Nephron progenitor cell (in vitro differentiated cells): ENCODE results near the gene SPON1.
A peak's percentile ranks its signal among the peaks of the same experiment; 100 is the strongest.

Experiments used
- DNase-seq: peaks from one replicate; pipeline ENCODE4 v3.0.0; 2021
- H3K27ac Mint-ChIP-seq: 2 replicates; pipeline ENCODE4 v1.8.0; 2021; ENCODE audit warnings: mild to moderate bottlenecking, moderate library complexity, mixed read lengths
- H3K27me3 Mint-ChIP-seq: 2 replicates; pipeline ENCODE4 v1.8.0; 2021; ENCODE audit warnings: mild to moderate bottlenecking, low read depth, mixed read lengths; ENCODE audit not compliant: poor library complexity
- H3K36me3 Mint-ChIP-seq: 2 replicates; pipeline ENCODE4 v1.8.0; 2021; ENCODE audit warnings: low read depth, mixed read lengths
- H3K4me1 Mint-ChIP-seq: 2 replicates; pipeline ENCODE4 v1.8.0; 2021; ENCODE audit warnings: mixed read lengths
- H3K4me3 Mint-ChIP-seq: 2 replicates; pipeline ENCODE4 v1.8.0; 2021; ENCODE audit warnings: mild to moderate bottlenecking, moderate library complexity, mixed read lengths
- H3K9me3 Mint-ChIP-seq: 2 replicates; pipeline ENCODE4 v1.8.0; 2021; ENCODE audit warnings: mild to moderate bottlenecking, moderate library complexity, mixed read lengths
- CTCF ChIP-seq: fragments of 200-600 bp; sonication (generic); IDR thresholded peaks from 2 replicates; pipeline ENCODE4 v1.5.0; 2021; ENCODE audit warnings: antibody characterized with exemption

SPON1 gene

GRCh38 chr11:14112721-14113120 is 150.2 kb downstream of the SPON1 start:
- Mint-ChIP-seq H3K4me3 (no peak overlapping the region), H3K9me3 (peaks cover 12% of the 10 kb centered on the region), H3K4me1 (peaks cover 26% of the 10 kb centered on the region), H3K27ac (peak overlapping the region; percentile 13), H3K36me3 (peaks cover 12% of the 10 kb centered on the region), H3K27me3 (no peaks in the 10 kb centered on the region)
- no peak for DNase-seq
- no peak for TF ChIP-seq CTCF

- no peak for DNase-seq
- H3K36me3 Mint-ChIP-seq: peaks cover 12% of the 10 kb centered on the region
- no peaks in the 10 kb centered on the region for H3K27me3 Mint-ChIP-seq
- H3K4me1 Mint-ChIP-seq: peaks cover 26% of the 10 kb centered on the region
- H3K27ac Mint-ChIP-seq: peak overlapping the region; percentile 85
- H3K4me3 Mint-ChIP-seq: no peak overlapping the region
- no peak for TF ChIP-seq CTCF
- peaks cover 12% of the 10 kb centered on the region for H3K9me3 Mint-ChIP-seq
Observed at GRCh38 chr11:14114269-14114668, 151.7 kb downstream of the SPON1 start.

GRCh38 chr11:14114786-14115185 is 152.3 kb downstream of the SPON1 start:
- Mint-ChIP-seq H3K4me3 (no peak overlapping the region), H3K27ac (peak overlapping the region; percentile 85), H3K4me1 (peaks cover 24% of the 10 kb centered on the region), H3K27me3 (no peaks in the 10 kb centered on the region), H3K36me3 (peaks cover 12% of the 10 kb centered on the region), H3K9me3 (peaks cover 12% of the 10 kb centered on the region)
- no peak for DNase-seq
- no peak for TF ChIP-seq CTCF

- no peak for TF ChIP-seq CTCF
- H3K27ac Mint-ChIP-seq: no peak overlapping the region
- peaks cover 16% of the 10 kb centered on the region for H3K9me3 Mint-ChIP-seq
- DNase-seq: no peak
- H3K27me3 Mint-ChIP-seq: no peaks in the 10 kb centered on the region
- H3K4me1 Mint-ChIP-seq: peaks cover 12% of the 10 kb centered on the region
- H3K4me3 Mint-ChIP-seq: no peak overlapping the region
- H3K36me3 Mint-ChIP-seq: peaks cover 27% of the 10 kb centered on the region
Observed at GRCh38 chr11:14117632-14118031, 155.1 kb downstream of the SPON1 start.

GRCh38 chr11:14118072-14118471 is 155.5 kb downstream of the SPON1 start:
- peaks cover 12% of the 10 kb centered on the region for H3K4me1 Mint-ChIP-seq
- H3K9me3 Mint-ChIP-seq: peaks cover 17% of the 10 kb centered on the region
- no peaks in the 10 kb centered on the region for H3K27me3 Mint-ChIP-seq
- no peak for DNase-seq
- no peak overlapping the region for H3K27ac Mint-ChIP-seq
- H3K4me3 Mint-ChIP-seq: no peak overlapping the region
- peaks cover 31% of the 10 kb centered on the region for H3K36me3 Mint-ChIP-seq
- TF ChIP-seq CTCF: no peak

GRCh38 chr11:14119357-14119756 is 156.8 kb downstream of the SPON1 start:
- Mint-ChIP-seq H3K27me3 (no peaks in the 10 kb centered on the region), H3K36me3 (peaks cover 44% of the 10 kb centered on the region)
- no peak for DNase-seq

More at GRCh38 chr11:14119357-14119756, 156.8 kb downstream of the SPON1 start:
- TF ChIP-seq CTCF: no peak
- no peak overlapping the region for H3K27ac Mint-ChIP-seq
- H3K4me3 Mint-ChIP-seq: no peak overlapping the region
- H3K9me3 Mint-ChIP-seq: peaks cover 17% of the 10 kb centered on the region
- peaks cover 8% of the 10 kb centered on the region for H3K4me1 Mint-ChIP-seq
